ENCODE results near the gene NPNT. TPM values are rescaled to one million over a fixed set of nuclear protein-coding genes. Genes with fewer than 3 reads are reported as not detected.

The NPNT gene
- total RNA-seq, 1 donor from 2014 or later, result 7.3 TPM

- no peaks in the 10 kb centered on the region for H3K36me3 ChIP-seq (ENCODE audit: control insufficient read depth, insufficient read depth, low read length)
- H3K27me3 ChIP-seq (ENCODE audit: control insufficient read depth, insufficient read depth, low read length), result no peaks in the 10 kb centered on the region
- no peak overlapping the region for H3K4me3 ChIP-seq (ENCODE audit: low read depth, low read length)
- no peak for TF ChIP-seq CTCF (IDR thresholded peaks at IDR 0.05; ENCODE audit: insufficient read depth, low read length, poor library complexity, severe bottlenecking)
- no peak for DNase-seq (ENCODE audit: low read depth)
Measured at GRCh38 chr4:106011387-106011786, 116.1 kb downstream of the NPNT start.

GRCh38 chr4:106017975-106018374 is 122.7 kb downstream of the NPNT start:
- TF ChIP-seq CTCF (IDR thresholded peaks at IDR 0.05; ENCODE audit: insufficient read depth, low read length, poor library complexity, severe bottlenecking), result no peak
- Histone ChIP-seq H3K27me3 (ENCODE audit: control insufficient read depth, insufficient read depth, low read length) (no peaks in the 10 kb centered on the region), H3K4me3 (ENCODE audit: low read depth, low read length) (no peak overlapping the region), H3K36me3 (ENCODE audit: control insufficient read depth, insufficient read depth, low read length) (no peaks in the 10 kb centered on the region)
- no peak for DNase-seq (ENCODE audit: low read depth)

GRCh38 chr4:106019771-106020170 is 124.5 kb downstream of the NPNT start:
- no peak for DNase-seq (ENCODE audit: low read depth)

More at GRCh38 chr4:106019771-106020170, 124.5 kb downstream of the NPNT start:
- TF ChIP-seq CTCF (IDR thresholded peaks at IDR 0.05; ENCODE audit: insufficient read depth, low read length, poor library complexity, severe bottlenecking), result no peak
- Histone ChIP-seq H3K36me3 (ENCODE audit: control insufficient read depth, insufficient read depth, low read length) (no peaks in the 10 kb centered on the region), H3K27me3 (ENCODE audit: control insufficient read depth, insufficient read depth, low read length) (no peaks in the 10 kb centered on the region), H3K4me3 (ENCODE audit: low read depth, low read length) (no peak overlapping the region)

Other genes starting within 250 kb of the NPNT start
- gene INTS12, start 186.8 kb upstream of the NPNT start, total RNA-seq, result 25.3 and 30.7 TPM in 2 replicates
- gene GSTCD, start 186.7 kb upstream of the NPNT start, total RNA-seq, result 17.9 and 18.5 TPM in 2 replicates

All from kidney epithelial cell (primary cell).